Omental fat pad (tissue), 4 donors: ENCODE data around the gene APBA2. TPM values are rescaled to one million over a fixed set of nuclear protein-coding genes. Genes with fewer than 3 reads are reported as not detected.

Experiments used
- ATAC-seq: fragments of 150-250 bp; one replicate; pipeline ENCODE4 v1.9.1; 2016; ENCODE audit warnings: mild to moderate bottlenecking, moderate library complexity; ENCODE audit not compliant: low FRiP score
- DNase-seq: peaks from one replicate; pipeline ENCODE4 v3.0.0-alpha.2; 2019; ENCODE audit warnings: low spot score
- CTCF ChIP-seq, 3 donors: fragments of 450-650 bp; IDR thresholded peaks; one replicate each; pipeline ENCODE4 v1.5.1; 2016 to 2017; ENCODE audit warnings: antibody characterized with exemption in 3 of 3, mild to moderate bottlenecking in 3 of 3, moderate library complexity in 2 of 3
- total RNA-seq, 4 donors: library from RNA; depleted of rRNA; stranded (reverse); fragments of >200 nt; gene quantifications; one replicate each; pipeline ENCODE4 v1.1.0, GENCODE V29; 2016

The APBA2 gene
- total RNA-seq, 4 donors from 2014 or later = 0.93 to 4.3 (median 2.6) TPM

- ATAC-seq (no peak), DNase-seq (no peak)
- TF ChIP-seq CTCF (IDR thresholded peaks at IDR 0.05) = no peak
These were observed 29.5 kb downstream of the APBA2 start for GRCh38 chr15:28915041-28915810.

- DNase-seq (no peak), ATAC-seq (no peak)
- TF ChIP-seq CTCF (IDR thresholded peaks at IDR 0.05) = no peak
These were observed 30.2 kb downstream of the APBA2 start for GRCh38 chr15:28915935-28916334.

- no peak for DNase-seq
These were observed 32.0 kb downstream of the APBA2 start for GRCh38 chr15:28917791-28918140.

GRCh38 chr15:28918141-28918983 lies 32.6 kb downstream of the APBA2 start:
- no peak for DNase-seq
- no peak for ATAC-seq
- TF ChIP-seq CTCF (IDR thresholded peaks at IDR 0.05) = no peak

More at GRCh38 chr15:28917791-28918140, 32.0 kb downstream of the APBA2 start:
- ATAC-seq = no peak
- no peak for TF ChIP-seq CTCF (IDR thresholded peaks at IDR 0.05)

- TF ChIP-seq CTCF (IDR thresholded peaks at IDR 0.05) = no peak
- ATAC-seq (no peak), DNase-seq (no peak)
These were observed 33.4 kb downstream of the APBA2 start for GRCh38 chr15:28919201-28919635.

- DNase-seq (no peak), ATAC-seq (no peak)
- TF ChIP-seq CTCF (IDR thresholded peaks at IDR 0.05) = no peak
These were observed 34.2 kb downstream of the APBA2 start for GRCh38 chr15:28919679-28920655.
